Hematopoietic multipotent progenitor cell treated with erythropoietin and hydrocortisone succinate and interleukin-3 and kit ligand, for 8 days (in vitro differentiated cells): Measurements from ENCODE around the gene THOC1.
"Not testable (repeated sequence)": the region's sequence is repeated elsewhere in the genome, so short reads cannot be mapped to it uniquely, and the experiment has no call there.

Experiments
- DNase-seq: peaks from one replicate; pipeline ENCODE4 v3.0.0-alpha.2; 2015

Gene THOC1

GRCh38 chr18:267688-268552 is at the start of gene THOC1:
TSS of gene THOC1 (minus strand) at chr18:268047. CDS start at chr18:268019, 28 bp downstream.
- DNase-seq: peak; percentile 92

GRCh38 chr18:317618-318017 is 49.8 kb upstream of the THOC1 start:
- no peak for DNase-seq

- DNase-seq: no peak
These were observed 48.5 kb upstream of the THOC1 start for GRCh38 chr18:316393-316792.

GRCh38 chr18:313931-314330 is 46.1 kb upstream of the THOC1 start:
- no peak for DNase-seq

- DNase-seq: no peak
These were observed 44.6 kb upstream of the THOC1 start for GRCh38 chr18:312415-312814.

- DNase-seq: no peak
These were observed 42.2 kb upstream of the THOC1 start for GRCh38 chr18:310042-310441.

GRCh38 chr18:308086-308485 is 40.2 kb upstream of the THOC1 start:
- DNase-seq: not testable (repeated sequence)

GRCh38 chr18:306608-307255 is 38.9 kb upstream of the THOC1 start:
- DNase-seq: peak; percentile 21

GRCh38 chr18:305003-305501 is 37.2 kb upstream of the THOC1 start:
- no peak for DNase-seq

GRCh38 chr18:303607-304006 is 35.8 kb upstream of the THOC1 start:
- no peak for DNase-seq

GRCh38 chr18:303011-303410 is 35.2 kb upstream of the THOC1 start:
- no peak for DNase-seq

- DNase-seq: no peak
These were observed 34.2 kb upstream of the THOC1 start for GRCh38 chr18:302097-302496.

- no peak for DNase-seq
These were observed 30.1 kb upstream of the THOC1 start for GRCh38 chr18:297936-298335.

- no peak for DNase-seq
These were observed 28.1 kb upstream of the THOC1 start for GRCh38 chr18:295756-296490.

- DNase-seq: no peak
These were observed 26.7 kb upstream of the THOC1 start for GRCh38 chr18:294566-294965.

- DNase-seq: no peak
These were observed 25.7 kb upstream of the THOC1 start for GRCh38 chr18:293536-293935.

- DNase-seq: no peak
These were observed 24.4 kb upstream of the THOC1 start for GRCh38 chr18:292271-292670.

GRCh38 chr18:289970-290369 is 22.1 kb upstream of the THOC1 start:
- DNase-seq: not testable (repeated sequence)

- no peak for DNase-seq
These were observed 21.2 kb upstream of the THOC1 start for GRCh38 chr18:289026-289425.

GRCh38 chr18:286515-287310 is 18.9 kb upstream of the THOC1 start:
- DNase-seq: peak; percentile 23

- no peak for DNase-seq
These were observed 18.0 kb upstream of the THOC1 start for GRCh38 chr18:285817-286216.

GRCh38 chr18:275486-275885 is 7.6 kb upstream of the THOC1 start:
- DNase-seq: no peak

- DNase-seq: no peak
These were observed 6.5 kb upstream of the THOC1 start for GRCh38 chr18:274313-274712.
